IPS DF 19.7 (cell line): ENCODE results near the gene MYD88.
A peak's percentile ranks its signal among the peaks of the same experiment; 100 is the strongest.

Experiments used
- DNase-seq: peaks from one replicate; pipeline ENCODE4 v3.0.0-alpha.2; 2013; ENCODE audit warnings: low read depth, low spot score

The MYD88 gene

GRCh38 chr3:38164952-38165721 is 26.7 kb downstream of the MYD88 start, which contains the start of gene OXSR1:
Gene OXSR1, plus strand, starts transcription at chr3:38165537. Its CDS starts 340 bp downstream, at chr3:38165877.
- DNase-seq: peak; percentile 97

DNA sequence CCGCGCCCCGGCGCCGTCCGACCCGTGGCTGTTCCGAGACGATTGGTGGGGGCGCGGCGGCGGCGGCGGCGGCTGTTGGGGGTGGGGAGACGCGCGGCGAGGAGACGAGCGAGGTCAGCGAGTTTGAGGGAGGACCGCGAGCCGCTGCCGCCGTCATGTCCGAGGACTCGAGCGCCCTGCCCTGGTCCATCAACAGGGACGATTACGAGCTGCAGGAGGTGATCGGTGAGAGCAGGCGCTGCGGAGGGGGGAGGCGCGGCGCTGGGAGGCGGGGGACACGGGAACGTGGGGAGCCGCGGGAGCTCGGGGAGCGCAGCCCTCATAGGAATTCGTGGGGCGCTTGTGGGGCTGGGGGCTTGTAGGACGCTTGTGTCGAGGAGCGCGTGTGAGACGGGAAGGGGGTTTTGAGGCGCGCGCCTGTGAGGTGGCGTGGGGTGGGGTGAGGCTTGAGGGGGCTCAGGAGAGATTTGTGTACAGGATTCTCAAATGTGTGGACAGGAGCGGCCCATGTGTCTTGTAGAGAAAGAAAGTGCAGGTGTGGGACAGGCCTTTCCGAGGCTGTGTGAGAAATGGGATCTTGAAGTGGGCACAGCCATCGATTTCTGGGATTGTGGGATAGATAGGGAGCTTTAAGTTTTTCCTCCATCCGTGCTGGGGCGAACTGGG is 27.4 kb downstream of the MYD88 start:
- DNase-seq: no peak

- no peak for DNase-seq
Measured at GRCh38 chr3:38167591-38167990, 29.1 kb downstream of the MYD88 start.

GRCh38 chr3:38168151-38169026 is 29.9 kb downstream of the MYD88 start:
- no peak for DNase-seq

DNA sequence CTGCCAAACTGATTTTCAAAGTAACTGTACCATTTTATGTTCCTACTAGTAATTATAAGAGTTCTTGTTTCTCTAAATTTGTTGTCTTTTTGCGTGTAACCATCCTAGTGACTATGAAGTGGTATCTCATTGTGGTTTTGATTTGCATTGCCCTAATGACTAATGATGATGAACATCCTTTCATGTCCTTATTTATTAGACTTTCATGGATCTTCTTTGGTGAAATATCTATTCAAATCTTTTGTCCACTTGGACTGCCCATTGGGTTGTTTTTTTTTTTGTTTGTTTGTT is 30.5 kb downstream of the MYD88 start:
- no peak for DNase-seq

DNA sequence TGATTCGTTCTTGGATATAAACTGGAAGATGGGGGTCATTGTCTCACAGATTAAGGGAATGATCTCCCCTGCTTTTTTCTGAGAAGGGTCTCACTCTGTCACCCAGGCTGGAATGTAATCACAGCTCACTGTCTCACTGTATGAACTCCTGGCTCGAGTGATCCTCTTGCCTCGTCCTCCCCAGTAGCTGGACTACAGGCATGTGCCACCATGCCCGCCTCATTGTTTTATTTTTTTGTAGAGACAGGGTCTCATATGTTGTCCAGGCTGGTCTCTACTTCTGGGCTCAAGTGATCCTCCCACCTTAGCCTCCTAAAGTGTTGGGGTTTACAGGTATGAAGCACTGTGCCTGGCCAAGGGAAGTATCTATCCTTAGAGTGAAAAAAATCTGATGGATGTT is 32.3 kb downstream of the MYD88 start:
- no peak for DNase-seq

DNA sequence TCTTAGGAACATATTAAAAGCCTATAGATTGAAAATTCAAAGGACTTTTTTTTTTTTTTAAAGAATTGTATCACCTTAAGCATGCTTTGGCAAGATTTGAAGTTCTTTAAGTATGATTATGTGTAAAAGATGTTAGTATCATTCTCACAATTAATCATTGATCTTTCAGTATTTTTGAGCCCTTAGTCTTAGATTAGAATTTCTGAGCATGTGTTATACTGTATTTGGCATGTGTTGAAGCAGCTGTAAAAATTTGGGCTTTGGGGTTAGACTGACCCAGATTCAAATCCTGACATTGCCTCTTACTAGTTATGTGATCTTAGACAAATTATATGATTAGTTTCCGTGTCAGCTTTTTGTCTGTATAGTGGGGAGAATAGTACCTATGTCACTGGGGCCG is 33.2 kb downstream of the MYD88 start:
- DNase-seq: no peak

DNA sequence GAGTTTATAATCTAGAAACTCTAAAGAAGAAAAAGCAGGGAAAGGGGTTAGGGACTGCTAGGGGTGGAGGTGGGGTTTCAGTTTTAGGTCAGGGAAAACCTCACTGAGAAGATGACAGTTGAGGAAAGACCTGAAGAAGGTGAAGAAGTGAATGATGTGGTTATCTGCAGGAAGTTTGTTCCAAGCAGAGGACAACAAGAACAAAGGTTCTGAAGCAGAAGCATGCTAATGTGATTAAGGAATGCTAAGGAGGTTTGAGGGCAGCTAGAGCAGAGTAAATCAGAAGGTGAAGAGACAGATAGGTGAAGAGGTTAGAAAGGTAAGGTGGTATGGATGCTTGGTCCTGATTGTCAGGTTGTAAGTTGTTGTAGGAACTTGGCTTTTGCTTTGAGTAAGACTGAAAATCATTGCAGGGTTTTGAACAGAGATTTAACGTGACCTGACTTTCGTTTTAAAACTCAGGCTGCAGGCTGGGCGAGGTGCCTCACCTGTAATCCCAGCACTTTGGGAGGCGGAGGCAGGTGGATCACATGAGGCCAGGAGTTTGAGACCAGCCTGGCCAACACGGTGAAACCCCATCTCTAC is 35.5 kb downstream of the MYD88 start:
- no peak for DNase-seq

DNA sequence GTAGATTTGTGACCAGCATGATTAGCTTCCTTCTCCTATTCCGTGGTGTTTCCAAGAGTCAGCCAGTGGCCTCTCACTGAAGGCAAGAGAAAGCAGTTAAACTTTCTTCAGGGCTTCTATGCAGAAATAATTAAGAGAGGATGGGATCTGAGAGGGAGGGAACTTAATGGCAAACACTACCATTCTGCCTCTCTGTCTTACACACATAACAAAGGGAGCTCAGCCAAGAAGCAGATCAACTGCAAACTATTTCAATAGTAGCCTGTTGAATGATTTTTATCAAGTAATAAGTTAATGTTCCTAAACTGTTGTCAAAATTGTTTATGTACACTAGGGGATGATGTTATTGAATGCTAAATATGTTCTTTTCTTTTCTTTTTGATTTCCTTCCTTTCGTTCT is 38.7 kb downstream of the MYD88 start:
- DNase-seq: no peak

GRCh38 chr3:38186781-38187180 is 48.3 kb downstream of the MYD88 start:
- DNase-seq: no peak

DNA sequence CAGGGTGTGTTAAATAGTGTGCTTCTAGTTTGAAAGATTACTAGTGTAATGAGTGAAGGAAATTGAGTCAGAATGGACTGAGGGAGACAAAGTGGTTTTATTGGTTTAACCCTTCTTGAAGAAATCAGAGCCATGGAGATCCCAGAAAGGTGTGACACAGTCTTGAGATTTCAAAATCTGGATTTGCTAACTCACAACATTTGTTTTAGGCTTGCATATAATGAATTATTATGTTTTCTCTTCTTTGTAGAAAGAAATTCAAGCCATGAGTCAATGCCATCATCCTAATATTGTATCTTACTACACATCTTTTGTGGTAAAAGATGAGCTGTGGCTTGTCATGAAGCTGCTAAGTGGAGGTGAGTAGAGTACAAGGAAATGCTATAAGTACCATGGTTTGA is 52.0 kb downstream of the MYD88 start:
- no peak for DNase-seq
